ENCODE data around the gene NEU1. TPM values are rescaled to one million over a fixed set of nuclear protein-coding genes. Genes with fewer than 3 reads are reported as not detected.
"Not testable (repeated sequence)": the region's sequence is repeated elsewhere in the genome, so short reads cannot be mapped to it uniquely, and the experiment has no call there.

The NEU1 gene
- total RNA-seq, 4 donors from 2014 or later, result 20.8 to 42.7 (median 38.1) TPM

DNA sequence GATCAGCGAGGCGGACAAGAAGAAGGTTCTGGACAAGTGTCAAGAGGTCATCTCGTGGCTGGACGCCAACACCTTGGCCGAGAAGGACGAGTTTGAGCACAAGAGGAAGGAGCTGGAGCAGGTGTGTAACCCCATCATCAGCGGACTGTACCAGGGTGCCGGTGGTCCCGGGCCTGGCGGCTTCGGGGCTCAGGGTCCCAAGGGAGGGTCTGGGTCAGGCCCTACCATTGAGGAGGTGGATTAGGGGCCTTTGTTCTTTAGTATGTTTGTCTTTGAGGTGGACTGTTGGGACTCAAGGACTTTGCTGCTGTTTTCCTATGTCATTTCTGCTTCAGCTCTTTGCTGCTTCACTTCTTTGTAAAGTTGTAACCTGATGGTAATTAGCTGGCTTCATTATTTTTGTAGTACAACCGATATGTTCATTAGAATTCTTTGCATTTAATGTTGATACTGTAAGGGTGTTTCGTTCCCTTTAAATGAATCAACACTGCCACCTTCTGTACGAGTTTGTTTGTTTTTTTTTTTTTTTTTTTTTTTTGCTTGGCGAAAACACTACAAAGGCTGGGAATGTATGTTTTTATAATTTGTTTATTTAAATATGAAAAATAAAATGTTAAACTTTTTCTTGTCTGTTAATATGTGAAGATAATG, 32.9 kb downstream of the NEU1 start:
- Histone ChIP-seq H3K9me3 (no peaks in the 10 kb centered on the region), H3K4me1 (peaks cover 26 to 32% of the 10 kb centered on the region in 2 donors), H3K4me3 (peak overlapping the region; percentile 67 to 78 (median 73)), H3K36me3 (no peaks in the 10 kb centered on the region), H3K27ac (peak overlapping the region; percentile 87 to 97 (median 92)), H3K27me3 (no peaks in the 10 kb centered on the region)
- intact Hi-C loops (cut with DNase I; ENCODE audit: low total_unique reads), result loop anchor here (1.0 to 10.0 kb wide), 6 partner anchors 34 to 1215 kb away; partner anchors contain the start of genes ATP6V1G2, CSNK2B, DDX39B and LY6G5B
- DNase-seq (peak in 1 of 2 donors; percentile 64), ATAC-seq (no peak)
- in situ Hi-C loops (cut with MboI; ENCODE audit: low sequenced_read_pairs in 4 of 4), result loop anchor here in 2 of 4 donors (10.0 kb wide), 3 partner anchors 55 to 155 kb away; partner anchors contain the start of genes VWA7 (in 2 of the 2) and LY6G5C (in 1 of the 2)
- TF ChIP-seq CTCF (IDR thresholded peaks at IDR 0.05 in 4 of 5, conservative IDR thresholded peaks at IDR 0.05 in 1 of 5), result peak; percentile 35 to 73 (median 43)
- TF ChIP-seq POLR2A (IDR thresholded peaks at IDR 0.05), result no peak

DNA sequence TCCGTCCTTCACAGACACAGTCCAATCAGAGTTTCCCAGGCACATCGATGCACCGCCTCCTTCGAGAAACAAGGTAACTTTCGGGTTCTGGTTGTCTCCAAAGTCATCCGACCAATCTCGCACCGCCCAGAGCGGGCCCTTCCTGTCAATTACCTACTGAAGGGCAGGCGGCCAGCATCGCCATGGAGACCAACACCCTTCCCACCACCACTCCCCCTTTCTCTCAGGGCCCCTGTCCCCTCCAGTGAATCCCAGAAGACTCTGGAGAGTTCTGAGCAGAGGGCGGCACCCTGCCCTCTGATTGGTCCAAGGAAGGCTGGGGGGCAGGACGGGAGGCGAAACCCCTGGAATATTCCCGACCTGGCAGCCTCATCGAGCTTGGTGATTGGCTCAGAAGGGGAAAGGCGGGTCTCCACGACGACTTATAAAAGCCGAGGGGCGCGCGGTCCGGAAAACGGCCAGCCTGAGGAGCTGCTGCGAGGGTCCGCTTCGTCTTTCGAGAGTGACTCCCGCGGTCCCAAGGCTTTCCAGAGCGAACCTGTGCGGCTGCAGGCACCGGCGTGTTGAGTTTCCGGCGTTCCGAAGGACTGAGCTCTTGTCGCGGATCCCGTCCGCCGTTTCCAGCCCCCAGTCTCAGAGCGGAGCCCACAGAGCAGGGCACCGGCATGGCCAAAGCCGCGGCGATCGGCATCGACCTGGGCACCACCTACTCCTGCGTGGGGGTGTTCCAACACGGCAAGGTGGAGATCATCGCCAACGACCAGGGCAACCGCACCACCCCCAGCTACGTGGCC, 35.1 kb downstream of the NEU1 start, which contains the start of gene HSPA1B:
Gene HSPA1B, plus strand, starts transcription at position 453 of the 794 bp plus-strand sequence. Its CDS starts 213 bp downstream, at position 666.
- peak in 2 of 5 experiments; percentile 16 to 17 for TF ChIP-seq CTCF (IDR thresholded peaks at IDR 0.05 in 4 of 5, conservative IDR thresholded peaks at IDR 0.05 in 1 of 5)
- TF ChIP-seq POLR2A (IDR thresholded peaks at IDR 0.05), result peak; percentile 100
- intact Hi-C loops (cut with DNase I; ENCODE audit: low total_unique reads), result loop anchor here (1.0 to 10.0 kb wide), 2 partner anchors 124 to 1213 kb away; partner anchors contain the start of genes ABHD16A, MRPS18B and PPP1R10
- peak; percentile 79 to 80 for ATAC-seq
- peaks cover 37 to 39% of the 10 kb centered on the region in 2 donors for H3K4me1 ChIP-seq
- H3K27ac ChIP-seq, result peak within 1 kb of the TSS; percentile 97 to 98 (median 97)
- H3K9me3 ChIP-seq, result no peaks in the 10 kb centered on the region
- in situ Hi-C loops (cut with MboI; ENCODE audit: low sequenced_read_pairs in 4 of 4), result no loop called here
- DNase-seq, result peak; percentile 100
- no peaks in the 10 kb centered on the region for H3K36me3 ChIP-seq
- no peaks in the 10 kb centered on the region for H3K27me3 ChIP-seq
- H3K4me3 ChIP-seq, result peak within 1 kb of the TSS; percentile 73 to 92 (median 76)

- Histone ChIP-seq H3K9me3 (no peaks in the 10 kb centered on the region), H3K4me3 (peak overlapping the region; percentile 48 to 76 (median 62)), H3K27me3 (no peaks in the 10 kb centered on the region), H3K27ac (peak overlapping the region; percentile 97 to 98 (median 97)), H3K4me1 (peaks cover 37 to 39% of the 10 kb centered on the region in 2 donors), H3K36me3 (no peaks in the 10 kb centered on the region)
- ATAC-seq, result peak; percentile 22 to 28
- DNase-seq, result peak; percentile 81 to 87
- intact Hi-C loops (cut with DNase I; ENCODE audit: low total_unique reads) (loop anchor here (1.0 to 10.0 kb wide), 2 partner anchors 124 to 1212 kb away; partner anchors contain the start of genes ABHD16A, MRPS18B and PPP1R10), in situ Hi-C loops (cut with MboI; ENCODE audit: low sequenced_read_pairs in 4 of 4) (no loop called here)
- TF ChIP-seq CTCF (IDR thresholded peaks at IDR 0.05 in 4 of 5, conservative IDR thresholded peaks at IDR 0.05 in 1 of 5) (no peak), POLR2A (IDR thresholded peaks at IDR 0.05) (no peak)
These were observed 35.8 kb downstream of the NEU1 start for GRCh38 chr6:31826793-31827285.

DNA sequence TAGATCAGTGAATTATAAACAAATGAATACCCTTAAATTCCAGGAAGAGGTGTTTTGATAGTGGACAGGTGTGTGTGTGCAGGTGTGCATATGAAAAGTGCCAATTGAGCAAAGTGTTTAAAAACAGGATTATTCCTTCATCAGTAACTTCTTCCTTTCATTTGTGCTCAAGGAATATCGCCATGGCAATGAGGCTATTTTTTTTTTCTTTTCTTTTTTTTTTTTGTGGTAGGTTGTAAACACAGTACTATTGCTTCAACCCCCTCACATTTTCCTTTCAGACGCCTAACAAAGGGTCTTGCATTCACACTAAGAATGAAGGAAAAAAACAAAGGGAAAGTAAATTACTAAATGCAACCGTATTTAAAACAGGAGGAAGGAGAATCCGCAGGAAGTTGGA, 37.1 kb downstream of the NEU1 start:
- H3K27ac ChIP-seq, result peak overlapping the region; percentile 97 to 98 (median 97)
- no peaks in the 10 kb centered on the region for H3K36me3 ChIP-seq
- no peak overlapping the region for H3K4me3 ChIP-seq
- in situ Hi-C loops (cut with MboI; ENCODE audit: low sequenced_read_pairs in 4 of 4), result no loop called here
- no peak for ATAC-seq
- H3K4me1 ChIP-seq, result peaks cover 38% of the 10 kb centered on the region in 2 donors
- H3K27me3 ChIP-seq, result no peaks in the 10 kb centered on the region
- no peaks in the 10 kb centered on the region for H3K9me3 ChIP-seq
- intact Hi-C loops (cut with DNase I; ENCODE audit: low total_unique reads), result loop anchor here (10.0 kb wide), 1 partner anchor 1211 kb away; the partner anchor contains the start of genes MRPS18B and PPP1R10
- DNase-seq, result no peak
- TF ChIP-seq CTCF (IDR thresholded peaks at IDR 0.05 in 4 of 5, conservative IDR thresholded peaks at IDR 0.05 in 1 of 5) (no peak), POLR2A (IDR thresholded peaks at IDR 0.05) (no peak)

GRCh38 chr6:31823592-31824196, 38.9 kb downstream of the NEU1 start:
- H3K9me3 ChIP-seq, DNase-seq, H3K27me3 ChIP-seq, H3K36me3 ChIP-seq, ATAC-seq, H3K4me3 ChIP-seq: not testable (repeated sequence)
- intact Hi-C loops (cut with DNase I; ENCODE audit: low total_unique reads) (loop anchor here (5.0 to 10.0 kb wide), 2 partner anchors 1149 to 1209 kb away; partner anchors contain the start of genes MRPS18B and PPP1R10), in situ Hi-C loops (cut with MboI; ENCODE audit: low sequenced_read_pairs in 4 of 4) (loop anchor here in 1 of 4 donors (25.0 kb wide), 1 partner anchor 364 kb away; the partner anchor contains the start of genes AGER, AGPAT1, GPSM3 and PBX2)
- Histone ChIP-seq H3K4me1 (peaks cover 55 to 56% of the 10 kb centered on the region in 2 donors), H3K27ac (peak overlapping the region; percentile 97 to 98 (median 97))

All from gastrocnemius medialis (tissue), 4 donors.